RWPE1 (cell line): ENCODE data around the gene UNC5C.

Experiments
- CTCF ChIA-PET: fragments of 350-600 bp; sonication (Branson Sonifier 250); formaldehyde crosslinking; extraction: SDS; loops from one replicate; lab custom pipeline; 2021; lab: Yijun Ruan, JAX
- POLR2A ChIA-PET: fragments of 400-600 bp; formaldehyde crosslinking; extraction: SDS; loops from one replicate; lab custom pipeline; 2020; ENCODE audit warnings: antibody characterized with exemption; ENCODE audit not compliant: low non-redundant PET; lab: Yijun Ruan, JAX
- DNase-seq: peaks from one replicate; pipeline ENCODE4 v3.0.0; 2012; ENCODE audit warnings: low spot score
- H3K27ac ChIP-seq: fragments of 450-650 bp; 2 replicates; pipeline ENCODE4 v1.5.1; 2017
- TF ChIP-seq, protein P1 (sequence below): fragments of 450-650 bp; conservative IDR thresholded peaks from 2 replicates; pipeline ENCODE4 v1.5.1; 2017; ENCODE audit warnings: low read depth, mild to moderate bottlenecking

Gene UNC5C

DNA sequence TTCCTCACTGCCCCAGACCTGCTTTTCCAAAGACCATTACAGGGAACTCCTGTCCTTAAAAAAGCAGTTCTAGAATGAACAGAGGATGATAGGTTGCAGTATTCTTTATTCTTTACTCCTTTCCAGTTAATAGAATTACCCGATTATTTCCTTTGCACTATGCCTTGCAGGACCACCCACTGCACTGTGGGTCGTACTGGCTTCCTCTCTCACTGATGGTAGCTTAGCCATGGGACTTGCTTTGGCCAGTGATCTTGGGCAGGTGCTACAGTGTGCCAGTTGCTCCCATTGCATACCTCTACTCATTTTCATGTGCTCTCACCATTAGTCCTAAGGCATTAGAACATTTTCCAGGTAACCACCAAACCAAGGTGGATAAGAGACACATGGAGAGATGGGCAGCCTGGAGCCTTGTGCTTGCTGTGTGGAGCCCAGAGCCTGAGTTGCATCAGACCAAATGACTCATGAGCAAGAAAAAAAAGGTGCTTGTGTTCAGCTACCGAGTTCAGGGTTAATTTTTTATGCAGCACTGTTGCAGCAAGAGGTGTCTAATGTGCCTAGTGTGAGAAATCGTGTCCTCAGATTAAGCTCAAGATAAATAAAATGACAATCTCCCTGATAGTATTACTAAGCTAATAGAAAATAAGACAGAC lies 7.6 kb upstream of the UNC5C start:
- POLR2A ChIA-PET: no interaction called here
- TF ChIP-seq, protein P1, sequence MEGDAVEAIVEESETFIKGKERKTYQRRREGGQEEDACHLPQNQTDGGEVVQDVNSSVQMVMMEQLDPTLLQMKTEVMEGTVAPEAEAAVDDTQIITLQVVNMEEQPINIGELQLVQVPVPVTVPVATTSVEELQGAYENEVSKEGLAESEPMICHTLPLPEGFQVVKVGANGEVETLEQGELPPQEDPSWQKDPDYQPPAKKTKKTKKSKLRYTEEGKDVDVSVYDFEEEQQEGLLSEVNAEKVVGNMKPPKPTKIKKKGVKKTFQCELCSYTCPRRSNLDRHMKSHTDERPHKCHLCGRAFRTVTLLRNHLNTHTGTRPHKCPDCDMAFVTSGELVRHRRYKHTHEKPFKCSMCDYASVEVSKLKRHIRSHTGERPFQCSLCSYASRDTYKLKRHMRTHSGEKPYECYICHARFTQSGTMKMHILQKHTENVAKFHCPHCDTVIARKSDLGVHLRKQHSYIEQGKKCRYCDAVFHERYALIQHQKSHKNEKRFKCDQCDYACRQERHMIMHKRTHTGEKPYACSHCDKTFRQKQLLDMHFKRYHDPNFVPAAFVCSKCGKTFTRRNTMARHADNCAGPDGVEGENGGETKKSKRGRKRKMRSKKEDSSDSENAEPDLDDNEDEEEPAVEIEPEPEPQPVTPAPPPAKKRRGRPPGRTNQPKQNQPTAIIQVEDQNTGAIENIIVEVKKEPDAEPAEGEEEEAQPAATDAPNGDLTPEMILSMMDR: no peak
- no peak overlapping the region for H3K27ac ChIP-seq
- DNase-seq: peak; percentile 33
- CTCF ChIA-PET: interaction anchor here (0.5 kb wide), 1 partner anchor 209 kb away, joined by 3 read pairs; no protein-coding TSS in a partner anchor

GRCh38 chr4:95552942-95553550 lies 4.3 kb upstream of the UNC5C start:
- H3K27ac ChIP-seq: no peak overlapping the region
- CTCF ChIA-PET: no interaction called here
- DNase-seq: no peak
- TF ChIP-seq, protein P1: no peak
- POLR2A ChIA-PET: no interaction called here

- TF ChIP-seq, protein P1: no peak
- H3K27ac ChIP-seq: no peak overlapping the region
- CTCF ChIA-PET: no interaction called here
- no peak for DNase-seq
- POLR2A ChIA-PET: no interaction called here
These were observed 2.9 kb upstream of the UNC5C start for GRCh38 chr4:95551653-95552052.

- POLR2A ChIA-PET: no interaction called here
- no peak for DNase-seq
- H3K27ac ChIP-seq: no peak overlapping the region
- TF ChIP-seq, protein P1: no peak
- CTCF ChIA-PET: interaction anchor here (0.7 kb wide), 1 partner anchor 11 kb away, joined by 3 read pairs; no protein-coding TSS in a partner anchor
These were observed 1.6 kb upstream of the UNC5C start for GRCh38 chr4:95550115-95550987.

- ChIA-PET POLR2A (no interaction called here), CTCF (interaction anchor here (0.5 to 0.7 kb wide), 3 partner anchors 12 to 803 kb away, joined by 3 to 5 read pairs (median 3); no protein-coding TSS in a partner anchor)
- TF ChIP-seq, protein P1: no peak
- no peak for DNase-seq
- H3K27ac ChIP-seq: no peak overlapping the region
These were observed 707 bp upstream of the UNC5C start for GRCh38 chr4:95549246-95550114.
